Osteoblast (primary cell): Measurements from ENCODE around the gene OR52B2. TPM values are rescaled to one million over a fixed set of nuclear protein-coding genes. Genes with fewer than 3 reads are reported as not detected.

Experiments
- DNase-seq: peaks from one replicate; pipeline ENCODE4 v3.0.0; 2011; ENCODE audit warnings: low spot score, mixed read lengths; ENCODE audit not compliant: insufficient read length; ENCODE audit errors: missing footprints
- H2AFZ ChIP-seq: 2 replicates; pipeline ENCODE4 v1.6.0; 2011; ENCODE audit warnings: mild to moderate bottlenecking, low read length
- H3K27ac ChIP-seq: 2 replicates; pipeline ENCODE4 v1.5.1; 2011; ENCODE audit warnings: mild to moderate bottlenecking, low read depth, low read length, moderate library complexity
- H3K27me3 ChIP-seq: 2 replicates; pipeline ENCODE4 v1.6.0; 2012; ENCODE audit warnings: mild to moderate bottlenecking, control low read depth, inconsistent platforms, low read length, moderate library complexity; ENCODE audit not compliant: insufficient read depth
- H3K36me3 ChIP-seq: 2 replicates; pipeline ENCODE4 v1.5.1; 2011; ENCODE audit warnings: mild to moderate bottlenecking, low read length, control low read depth, moderate library complexity; ENCODE audit not compliant: insufficient read depth
- H3K4me1 ChIP-seq: 2 replicates; pipeline ENCODE4 v1.5.1; 2011; ENCODE audit warnings: mild to moderate bottlenecking, low read length, control low read depth, moderate library complexity; ENCODE audit not compliant: insufficient read depth
- H3K4me2 ChIP-seq: 2 replicates; pipeline ENCODE4 v1.6.0; 2011; ENCODE audit warnings: mild to moderate bottlenecking, low read length; ENCODE audit not compliant: insufficient read depth
- H3K4me3 ChIP-seq: fragments of 200-600 bp; sonication (generic); 3 replicates; pipeline ENCODE4 v1.5.1; 2012; ENCODE audit warnings: mild to moderate bottlenecking, low read length, inconsistent platforms; ENCODE audit not compliant: insufficient read depth
- H3K79me2 ChIP-seq: 2 replicates; pipeline ENCODE4 v1.6.0; 2012; ENCODE audit warnings: mild to moderate bottlenecking, low read length, control low read depth, inconsistent platforms; ENCODE audit not compliant: insufficient read depth
- H3K9me3 ChIP-seq: 2 replicates; pipeline ENCODE4 v1.5.1; 2011; ENCODE audit warnings: low read depth, low read length, control low read depth
- H4K20me1 ChIP-seq: 2 replicates; pipeline ENCODE4 v1.6.0; 2012; ENCODE audit warnings: mild to moderate bottlenecking, low read length, control low read depth; ENCODE audit not compliant: insufficient read depth
- total RNA-seq: library from RNA; depleted of rRNA; stranded (reverse); fragments of >200 nt; gene quantifications from 2 replicates; pipeline ENCODE4 v1.2.3, GENCODE V29; 2012
- TF ChIP-seq, protein P1 (sequence below): IDR thresholded peaks from 2 replicates; pipeline ENCODE4 v1.5.1; 2011; ENCODE audit warnings: mild to moderate bottlenecking, low read depth, low read length, moderate library complexity; ENCODE audit errors: extremely low read depth

The OR52B2 gene
- total RNA-seq, 1 donor: not detected

DNA sequence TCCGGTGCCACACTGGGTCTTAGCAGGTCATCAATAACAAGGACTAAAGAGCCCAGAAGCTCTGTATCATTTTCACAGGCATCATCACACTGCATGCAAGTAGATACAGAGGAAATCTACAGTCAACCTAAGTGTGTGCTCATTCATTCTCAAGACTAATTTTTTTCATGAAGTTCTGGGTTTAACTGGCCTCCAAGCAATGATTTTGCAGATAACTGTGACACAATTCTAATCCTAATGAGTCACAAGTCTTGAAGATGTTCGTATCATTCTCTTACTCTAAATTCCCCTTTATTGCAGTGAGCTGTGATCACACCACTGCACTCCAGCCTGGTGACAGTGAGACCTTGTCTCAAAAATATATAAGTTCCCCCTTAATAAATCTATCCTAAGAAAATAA lies 31.4 kb upstream of the OR52B2 start:
- no peak overlapping the region for H3K4me3 ChIP-seq
- TF ChIP-seq, protein P1, sequence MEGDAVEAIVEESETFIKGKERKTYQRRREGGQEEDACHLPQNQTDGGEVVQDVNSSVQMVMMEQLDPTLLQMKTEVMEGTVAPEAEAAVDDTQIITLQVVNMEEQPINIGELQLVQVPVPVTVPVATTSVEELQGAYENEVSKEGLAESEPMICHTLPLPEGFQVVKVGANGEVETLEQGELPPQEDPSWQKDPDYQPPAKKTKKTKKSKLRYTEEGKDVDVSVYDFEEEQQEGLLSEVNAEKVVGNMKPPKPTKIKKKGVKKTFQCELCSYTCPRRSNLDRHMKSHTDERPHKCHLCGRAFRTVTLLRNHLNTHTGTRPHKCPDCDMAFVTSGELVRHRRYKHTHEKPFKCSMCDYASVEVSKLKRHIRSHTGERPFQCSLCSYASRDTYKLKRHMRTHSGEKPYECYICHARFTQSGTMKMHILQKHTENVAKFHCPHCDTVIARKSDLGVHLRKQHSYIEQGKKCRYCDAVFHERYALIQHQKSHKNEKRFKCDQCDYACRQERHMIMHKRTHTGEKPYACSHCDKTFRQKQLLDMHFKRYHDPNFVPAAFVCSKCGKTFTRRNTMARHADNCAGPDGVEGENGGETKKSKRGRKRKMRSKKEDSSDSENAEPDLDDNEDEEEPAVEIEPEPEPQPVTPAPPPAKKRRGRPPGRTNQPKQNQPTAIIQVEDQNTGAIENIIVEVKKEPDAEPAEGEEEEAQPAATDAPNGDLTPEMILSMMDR: no peak
- peaks cover 3% of the 10 kb centered on the region for H4K20me1 ChIP-seq
- H2AFZ ChIP-seq: no peak overlapping the region
- no peaks in the 10 kb centered on the region for H3K36me3 ChIP-seq
- no peak for DNase-seq
- no peaks in the 10 kb centered on the region for H3K4me1 ChIP-seq
- H3K27me3 ChIP-seq: no peaks in the 10 kb centered on the region
- H3K79me2 ChIP-seq: no peaks in the 10 kb centered on the region
- no peak overlapping the region for H3K4me2 ChIP-seq
- H3K27ac ChIP-seq: no peak overlapping the region
- no peaks in the 10 kb centered on the region for H3K9me3 ChIP-seq

DNA sequence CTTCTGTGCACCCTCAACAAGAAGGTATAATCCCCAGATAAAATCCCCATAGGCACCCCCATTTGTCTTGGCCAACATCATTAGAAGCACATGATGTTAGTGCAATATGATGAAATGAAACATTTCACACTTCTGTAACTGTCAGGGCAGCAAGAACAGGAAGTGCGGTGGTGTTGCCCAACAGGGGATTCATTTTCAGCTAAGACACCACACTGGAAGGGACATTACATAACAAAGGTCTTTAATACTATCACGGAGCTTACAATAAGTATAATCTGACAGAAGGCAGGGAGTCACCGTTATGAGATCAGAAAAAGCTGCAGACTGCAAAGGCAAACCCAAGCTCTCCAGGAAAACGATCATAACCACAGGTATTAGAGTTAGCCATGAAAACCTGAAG lies 30.8 kb upstream of the OR52B2 start:
- DNase-seq: no peak

DNA sequence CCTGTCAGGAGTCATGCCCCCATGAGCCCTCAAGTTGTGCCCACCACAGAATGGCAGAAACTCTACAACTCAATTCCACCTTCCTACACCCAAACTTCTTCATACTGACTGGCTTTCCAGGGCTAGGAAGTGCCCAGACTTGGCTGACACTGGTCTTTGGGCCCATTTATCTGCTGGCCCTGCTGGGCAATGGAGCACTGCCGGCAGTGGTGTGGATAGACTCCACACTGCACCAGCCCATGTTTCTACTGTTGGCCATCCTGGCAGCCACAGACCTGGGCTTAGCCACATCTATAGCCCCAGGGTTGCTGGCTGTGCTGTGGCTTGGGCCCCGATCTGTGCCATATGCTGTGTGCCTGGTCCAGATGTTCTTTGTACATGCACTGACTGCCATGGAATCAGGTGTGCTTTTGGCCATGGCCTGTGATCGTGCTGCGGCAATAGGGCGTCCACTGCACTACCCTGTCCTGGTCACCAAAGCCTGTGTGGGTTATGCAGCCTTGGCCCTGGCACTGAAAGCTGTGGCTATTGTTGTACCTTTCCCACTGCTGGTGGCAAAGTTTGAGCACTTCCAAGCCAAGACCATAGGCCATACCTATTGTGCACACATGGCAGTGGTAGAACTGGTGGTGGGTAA lies 29.2 kb upstream of the OR52B2 start, which contains the start of gene OR52W1:
TSS of gene OR52W1 (plus strand) at position 51 of the 637 bp plus-strand sequence. CDS start at position 51, 0 bp downstream.
- no peak for DNase-seq
- Histone ChIP-seq H3K79me2 (no peaks in the 10 kb centered on the region), H3K4me2 (no peak within 1 kb of the TSS), H3K9me3 (no peaks in the 10 kb centered on the region), H3K27me3 (no peaks in the 10 kb centered on the region), H4K20me1 (no peaks in the 10 kb centered on the region), H3K4me3 (no peak within 1 kb of the TSS), H3K4me1 (no peaks in the 10 kb centered on the region), H3K27ac (no peak within 1 kb of the TSS), H3K36me3 (no peaks in the 10 kb centered on the region), H2AFZ (no peak within 1 kb of the TSS)
- TF ChIP-seq, protein P1: no peak

More for the DNA sequence above, 30.8 kb upstream of the OR52B2 start:
- Histone ChIP-seq H3K4me1 (no peaks in the 10 kb centered on the region), H3K9me3 (no peaks in the 10 kb centered on the region), H3K4me2 (no peak overlapping the region), H2AFZ (no peak overlapping the region), H4K20me1 (peaks cover 3% of the 10 kb centered on the region), H3K4me3 (no peak overlapping the region), H3K79me2 (no peaks in the 10 kb centered on the region), H3K36me3 (no peaks in the 10 kb centered on the region), H3K27ac (no peak overlapping the region), H3K27me3 (no peaks in the 10 kb centered on the region)
- TF ChIP-seq, protein P1: no peak

DNA sequence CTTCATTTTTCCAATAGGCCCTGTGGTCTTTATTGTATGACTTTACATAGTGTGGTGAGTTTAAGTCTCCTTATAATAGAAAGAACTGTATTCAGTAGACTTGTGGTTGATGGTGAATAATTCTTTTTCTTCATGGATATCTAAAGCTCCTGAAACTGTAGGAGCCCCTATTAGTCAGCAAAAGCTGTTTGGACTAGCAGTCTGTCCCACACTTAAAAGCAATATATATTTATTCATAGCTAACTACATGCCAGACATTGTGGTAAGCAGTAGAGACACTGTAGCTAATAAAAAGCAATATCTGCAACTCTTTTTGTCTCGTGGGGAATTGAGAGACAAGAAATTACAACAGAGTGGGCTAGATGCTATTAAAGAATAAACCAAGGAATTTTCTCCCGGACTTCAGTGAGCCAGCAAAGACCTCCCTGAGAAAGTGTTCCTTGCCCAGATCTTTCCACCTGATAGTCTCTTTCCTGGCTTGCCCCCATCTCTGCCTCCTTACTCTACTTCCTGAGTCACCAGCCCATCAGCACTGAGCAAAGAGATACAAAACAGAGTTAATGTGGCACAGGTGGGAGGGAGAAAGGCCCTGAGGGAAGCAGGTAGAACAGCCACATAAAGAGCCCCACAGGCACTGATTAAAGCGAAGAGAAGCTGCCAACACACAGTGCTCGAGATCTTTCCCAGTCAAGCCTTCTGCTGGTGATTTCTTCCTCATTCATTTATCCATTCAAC lies 27.5 kb upstream of the OR52B2 start:
- Histone ChIP-seq H3K79me2 (no peaks in the 10 kb centered on the region), H3K4me3 (no peak overlapping the region), H3K27me3 (no peaks in the 10 kb centered on the region), H2AFZ (no peak overlapping the region), H3K9me3 (no peaks in the 10 kb centered on the region), H4K20me1 (no peaks in the 10 kb centered on the region), H3K27ac (no peak overlapping the region), H3K4me2 (no peak overlapping the region), H3K4me1 (no peaks in the 10 kb centered on the region), H3K36me3 (no peaks in the 10 kb centered on the region)
- TF ChIP-seq, protein P1: no peak
- DNase-seq: no peak
